H1 (cell line): ENCODE data around the gene SH3PXD2A.

ENCODE experiments used
- CTCF ChIP-seq, 3 experiments: IDR thresholded peaks; 1 replicate in 2 of 3; 2 replicates in 1 of 3; pipeline versions ENCODE4 v1.5.1 to v1.6.1; 2011; ENCODE audit warnings: low read length in 3 of 3, mild to moderate bottlenecking in 3 of 3, inconsistent platforms in 2 of 3, low read depth in 1 of 3, moderate library complexity in 1 of 3; ENCODE audit not compliant: insufficient read depth in 1 of 3; ENCODE audit errors: control extremely low read depth in 1 of 3
- EZH2 ChIP-seq: fragments of 200-600 bp; sonication (generic); IDR thresholded peaks from 2 replicates; pipeline ENCODE4 v1.7.1; 2012; ENCODE audit warnings: low read depth, mild to moderate bottlenecking, moderate library complexity, low read length, inconsistent platforms; ENCODE audit not compliant: severe bottlenecking
- GABPA ChIP-seq: IDR thresholded peaks from 2 replicates; pipeline ENCODE4 v1.6.1; 2011; ENCODE audit warnings: mild to moderate bottlenecking, low read length, moderate library complexity, borderline replicate concordance; ENCODE audit not compliant: insufficient read depth
- RFX5 ChIP-seq: IDR thresholded peaks from 2 replicates; pipeline ENCODE4 v1.6.1; 2011; ENCODE audit warnings: low read depth, low read length, improper control_type of control experiment, borderline replicate concordance
- TAF7 ChIP-seq: optimal IDR thresholded peaks from 2 replicates; pipeline ENCODE3; 2011; ENCODE audit warnings: low read depth, mild to moderate bottlenecking, inconsistent platforms, low read length, moderate library complexity, borderline replicate concordance
- TF ChIP-seq, protein P1 (sequence below): IDR thresholded peaks from 2 replicates; pipeline ENCODE4 v1.6.1; 2011; ENCODE audit warnings: low read length, improper control_type of control experiment

DNA sequence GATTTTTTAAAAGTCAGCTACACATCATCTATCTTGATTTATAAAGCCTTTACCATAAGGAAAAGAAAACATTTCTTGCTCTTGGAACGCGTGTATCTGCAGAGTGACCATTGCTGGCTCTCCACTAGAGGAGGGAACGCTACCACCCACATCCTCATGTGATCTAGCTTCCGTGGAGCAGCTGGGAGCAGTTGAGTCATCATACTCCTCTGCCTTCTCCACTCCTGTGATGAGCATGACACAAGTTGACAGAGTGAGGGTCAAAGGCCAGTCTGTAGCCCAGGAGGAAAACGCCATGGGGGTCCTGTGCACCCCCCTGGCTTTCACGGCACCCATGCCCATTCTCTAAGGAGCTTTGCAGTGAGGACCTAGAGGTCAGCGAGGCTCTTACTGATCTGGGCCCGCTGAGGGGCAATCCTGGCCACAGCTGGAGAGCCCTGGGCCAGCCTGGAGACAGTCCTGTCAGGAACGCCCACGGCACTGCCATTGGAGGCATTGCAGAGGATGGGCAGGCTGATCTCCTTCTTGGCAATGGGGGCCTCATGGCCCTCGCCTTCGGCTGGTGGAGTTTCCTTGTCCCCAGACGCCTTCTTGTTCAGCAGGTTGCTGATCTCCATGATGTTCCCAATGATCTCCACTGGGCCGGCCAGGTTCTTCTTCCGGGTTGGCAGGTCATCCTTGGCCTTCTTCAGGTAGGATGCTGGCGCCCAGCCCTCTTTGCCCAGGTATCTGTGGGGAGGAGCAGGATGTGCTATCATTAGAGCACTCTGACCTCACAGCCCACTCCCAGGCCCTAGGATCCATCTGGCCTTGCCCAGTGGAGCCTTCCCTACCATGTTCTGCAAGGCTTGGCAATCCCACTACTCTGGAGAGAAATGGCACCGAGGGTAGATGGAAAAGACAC lies 242.7 kb downstream of the SH3PXD2A start:
- TF ChIP-seq, protein P1, sequence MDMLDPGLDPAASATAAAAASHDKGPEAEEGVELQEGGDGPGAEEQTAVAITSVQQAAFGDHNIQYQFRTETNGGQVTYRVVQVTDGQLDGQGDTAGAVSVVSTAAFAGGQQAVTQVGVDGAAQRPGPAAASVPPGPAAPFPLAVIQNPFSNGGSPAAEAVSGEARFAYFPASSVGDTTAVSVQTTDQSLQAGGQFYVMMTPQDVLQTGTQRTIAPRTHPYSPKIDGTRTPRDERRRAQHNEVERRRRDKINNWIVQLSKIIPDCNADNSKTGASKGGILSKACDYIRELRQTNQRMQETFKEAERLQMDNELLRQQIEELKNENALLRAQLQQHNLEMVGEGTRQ: no peak
- TF ChIP-seq CTCF (IDR thresholded peaks at IDR 0.05; ENCODE audit: control extremely low read depth in 1 of 3, insufficient read depth in 1 of 3, low read depth in 1 of 3, low read length in 3 of 3): no peak
- no peak for TF ChIP-seq RFX5
- TF ChIP-seq GABPA: no peak
- TF ChIP-seq TAF7: no peak
- TF ChIP-seq EZH2: no peak
